Measurements from ENCODE around the gene PHACTR1.

The PHACTR1 gene

DNA sequence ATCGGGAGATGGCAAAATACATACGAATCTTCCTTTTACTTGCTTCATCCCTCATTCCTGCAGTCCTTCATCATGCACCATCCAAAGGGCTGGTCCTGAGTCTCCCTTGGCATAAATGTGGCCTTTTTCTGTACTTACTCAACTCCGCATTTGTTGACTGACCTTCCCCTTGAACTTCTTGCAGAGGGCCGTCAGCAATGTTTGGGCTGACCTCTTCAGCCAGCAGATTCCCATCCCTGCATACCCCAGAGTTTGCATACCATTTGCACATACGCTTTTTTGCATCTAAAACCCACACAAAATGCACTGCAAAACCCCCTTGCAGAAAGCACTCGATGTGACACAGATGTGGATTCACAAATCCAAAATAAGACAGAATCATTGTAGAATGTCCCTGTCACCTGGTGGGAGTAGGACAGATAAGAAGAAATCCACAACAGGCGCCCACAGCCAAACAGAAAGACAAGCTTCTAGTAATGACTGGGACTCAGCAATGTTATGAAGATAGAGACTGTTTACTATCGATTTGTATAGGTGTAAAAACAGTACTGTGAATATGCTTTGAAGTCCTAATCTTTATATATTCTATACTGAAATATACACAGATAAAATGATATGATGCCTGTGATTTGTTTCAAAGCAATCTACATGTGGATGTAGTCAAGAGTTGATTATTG, 566.0 kb downstream of the PHACTR1 start:
- DNase-seq (ENCODE audit: low read depth): no peak
- TF ChIP-seq, protein P1, sequence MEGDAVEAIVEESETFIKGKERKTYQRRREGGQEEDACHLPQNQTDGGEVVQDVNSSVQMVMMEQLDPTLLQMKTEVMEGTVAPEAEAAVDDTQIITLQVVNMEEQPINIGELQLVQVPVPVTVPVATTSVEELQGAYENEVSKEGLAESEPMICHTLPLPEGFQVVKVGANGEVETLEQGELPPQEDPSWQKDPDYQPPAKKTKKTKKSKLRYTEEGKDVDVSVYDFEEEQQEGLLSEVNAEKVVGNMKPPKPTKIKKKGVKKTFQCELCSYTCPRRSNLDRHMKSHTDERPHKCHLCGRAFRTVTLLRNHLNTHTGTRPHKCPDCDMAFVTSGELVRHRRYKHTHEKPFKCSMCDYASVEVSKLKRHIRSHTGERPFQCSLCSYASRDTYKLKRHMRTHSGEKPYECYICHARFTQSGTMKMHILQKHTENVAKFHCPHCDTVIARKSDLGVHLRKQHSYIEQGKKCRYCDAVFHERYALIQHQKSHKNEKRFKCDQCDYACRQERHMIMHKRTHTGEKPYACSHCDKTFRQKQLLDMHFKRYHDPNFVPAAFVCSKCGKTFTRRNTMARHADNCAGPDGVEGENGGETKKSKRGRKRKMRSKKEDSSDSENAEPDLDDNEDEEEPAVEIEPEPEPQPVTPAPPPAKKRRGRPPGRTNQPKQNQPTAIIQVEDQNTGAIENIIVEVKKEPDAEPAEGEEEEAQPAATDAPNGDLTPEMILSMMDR (IDR thresholded peaks at IDR 0.05; ENCODE audit: control insufficient read depth, extremely low read depth, insufficient read depth): no peak
- no peak overlapping the region for H3K4me3 ChIP-seq (ENCODE audit: low read depth, low read length)

DNA sequence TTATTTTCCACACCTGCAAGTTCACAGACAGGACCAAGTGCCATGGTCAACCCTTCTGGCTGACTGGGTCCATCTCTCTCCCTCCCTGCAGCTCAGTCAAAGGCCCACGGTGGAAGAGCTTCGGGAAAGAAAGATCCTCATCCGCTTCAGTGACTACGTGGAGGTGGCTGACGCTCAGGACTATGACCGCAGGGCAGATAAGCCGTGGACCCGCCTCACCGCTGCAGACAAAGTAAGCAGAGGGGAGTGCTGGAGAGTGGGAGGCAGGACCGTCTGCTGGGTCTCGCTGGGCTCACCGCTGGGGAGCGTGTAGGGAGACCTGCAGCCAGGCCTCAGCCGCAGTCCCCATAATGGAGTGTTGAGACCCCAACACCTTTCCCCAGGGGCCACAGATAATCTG, 566.8 kb downstream of the PHACTR1 start:
- no peak for DNase-seq (ENCODE audit: low read depth)
- TF ChIP-seq, protein P1 (IDR thresholded peaks at IDR 0.05; ENCODE audit: control insufficient read depth, extremely low read depth, insufficient read depth): no peak
- H3K4me3 ChIP-seq (ENCODE audit: low read depth, low read length): no peak overlapping the region

DNA sequence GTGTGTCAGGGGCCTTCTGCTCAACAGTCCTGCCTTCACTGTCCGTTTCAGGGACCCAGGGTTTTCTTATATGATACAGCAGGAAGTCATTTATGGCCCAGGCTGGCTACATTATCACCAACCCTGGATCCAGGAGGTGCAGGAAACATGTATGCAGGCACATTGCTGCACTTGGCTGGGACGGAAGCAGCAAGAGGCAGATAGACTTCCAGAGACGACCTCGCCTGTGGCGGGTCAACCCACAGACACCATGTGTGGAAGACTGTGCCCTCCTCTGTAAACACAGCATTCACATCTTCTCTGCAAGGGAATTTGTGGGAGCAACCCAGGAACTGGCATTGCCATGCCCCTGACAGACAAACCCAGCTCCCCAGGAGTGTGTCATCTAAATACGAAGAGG, 568.1 kb downstream of the PHACTR1 start:
- TF ChIP-seq, protein P1 (IDR thresholded peaks at IDR 0.05; ENCODE audit: control insufficient read depth, extremely low read depth, insufficient read depth): no peak
- no peak overlapping the region for H3K4me3 ChIP-seq (ENCODE audit: low read depth, low read length)
- no peak for DNase-seq (ENCODE audit: low read depth)

DNA sequence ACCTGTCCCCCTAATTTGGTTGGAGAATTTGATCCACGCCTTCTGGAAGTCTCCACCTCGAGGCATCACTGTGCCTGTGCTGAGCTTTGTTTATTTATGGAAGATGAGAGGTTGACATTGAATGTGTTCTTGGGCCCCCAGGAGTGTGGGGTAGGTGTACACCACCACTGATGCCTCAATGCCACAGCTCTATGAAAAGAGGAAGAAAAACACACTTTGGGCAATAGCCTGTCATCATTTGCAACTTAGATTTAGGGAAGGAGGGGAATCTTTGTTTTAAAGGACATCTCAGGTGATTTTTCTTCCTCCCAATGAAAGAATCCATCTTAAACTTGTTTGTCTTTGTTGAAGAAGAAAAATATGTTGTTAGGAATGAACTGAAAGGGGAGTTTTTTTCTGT, 569.1 kb downstream of the PHACTR1 start:
- TF ChIP-seq, protein P1 (IDR thresholded peaks at IDR 0.05; ENCODE audit: control insufficient read depth, extremely low read depth, insufficient read depth): no peak
- no peak overlapping the region for H3K4me3 ChIP-seq (ENCODE audit: low read depth, low read length)
- no peak for DNase-seq (ENCODE audit: low read depth)

DNA sequence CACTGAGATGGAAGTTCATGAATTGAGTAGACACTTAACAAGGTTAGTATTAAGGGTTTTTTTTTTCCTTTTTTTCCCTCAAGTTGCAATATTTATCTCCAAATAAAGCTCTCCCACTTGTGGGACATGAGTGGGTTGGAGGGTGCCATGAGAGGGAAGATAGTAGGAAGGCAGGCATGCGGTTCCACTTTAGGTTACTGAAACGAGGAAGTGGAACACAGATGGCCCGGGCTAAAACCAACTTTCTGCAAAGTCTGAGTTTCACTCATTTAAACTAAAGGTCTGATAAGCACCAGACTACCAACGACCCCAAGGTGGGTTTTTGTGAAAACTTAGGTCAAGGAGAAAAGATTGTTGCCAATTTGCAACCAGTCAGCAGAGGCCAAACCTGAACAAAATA, 569.6 kb downstream of the PHACTR1 start:
- no peak overlapping the region for H3K4me3 ChIP-seq (ENCODE audit: low read depth, low read length)
- no peak for DNase-seq (ENCODE audit: low read depth)
- TF ChIP-seq, protein P1 (IDR thresholded peaks at IDR 0.05; ENCODE audit: control insufficient read depth, extremely low read depth, insufficient read depth): no peak

DNA sequence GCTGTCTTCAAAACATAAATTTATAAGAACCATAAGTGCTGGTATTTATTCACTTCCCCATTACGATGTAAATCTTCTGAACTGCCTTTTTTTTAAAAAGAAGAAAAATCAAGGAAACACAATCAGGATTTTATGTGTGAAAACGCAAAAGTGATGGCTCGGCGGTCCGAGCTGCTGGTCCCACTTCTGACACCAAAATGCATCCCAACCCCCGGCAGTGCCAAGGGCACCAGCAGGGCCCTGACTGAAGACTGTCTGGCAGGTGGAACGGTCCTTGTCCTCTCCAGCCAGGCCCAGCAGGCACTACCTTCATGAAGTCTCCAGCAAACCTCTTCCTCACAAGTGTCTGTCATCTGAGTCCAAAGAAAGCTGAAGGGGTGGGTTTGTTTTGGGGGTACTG, 570.5 kb downstream of the PHACTR1 start:
- TF ChIP-seq, protein P1 (IDR thresholded peaks at IDR 0.05; ENCODE audit: control insufficient read depth, extremely low read depth, insufficient read depth): no peak
- no peak for DNase-seq (ENCODE audit: low read depth)
- no peak overlapping the region for H3K4me3 ChIP-seq (ENCODE audit: low read depth, low read length)

DNA sequence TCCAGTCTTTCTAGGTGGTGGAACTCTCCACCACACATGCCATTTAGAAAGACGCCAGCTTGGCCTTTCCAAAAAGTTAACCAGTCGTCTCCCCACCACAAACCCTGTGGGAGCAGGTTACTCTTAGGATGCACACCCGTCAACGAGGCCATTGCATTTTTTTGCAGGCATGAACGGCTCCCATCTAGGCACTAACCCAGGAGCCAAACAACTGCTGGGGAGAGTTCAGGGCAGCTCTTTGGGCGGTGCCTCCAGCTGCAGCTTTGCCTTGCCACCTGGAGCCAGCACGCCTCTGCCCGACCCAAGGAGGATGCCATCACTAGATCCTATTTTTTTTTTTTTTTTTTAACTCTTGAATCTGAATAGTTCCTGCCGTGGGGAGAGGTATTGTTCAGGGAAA, 571.9 kb downstream of the PHACTR1 start:
- TF ChIP-seq, protein P1 (IDR thresholded peaks at IDR 0.05; ENCODE audit: control insufficient read depth, extremely low read depth, insufficient read depth): no peak
- no peak for DNase-seq (ENCODE audit: low read depth)
- H3K4me3 ChIP-seq (ENCODE audit: low read depth, low read length): no peak overlapping the region

Measured in LNCaP clone FGC (cell line).